Ovary (tissue), 9 donors: Measurements from ENCODE around the gene KRTAP10-2. TPM values are rescaled to one million over a fixed set of nuclear protein-coding genes. Genes with fewer than 3 reads are reported as not detected.
"Not testable (repeated sequence)": the region's sequence is repeated elsewhere in the genome, so short reads cannot be mapped to it uniquely, and the experiment has no call there.

Source experiments
- DNase-seq, 5 donors: peaks; one replicate each; pipeline ENCODE4 v3.0.0-alpha.2; 2019 to 2020
- H3K27ac ChIP-seq, 2 donors: fragments of 200-600 bp; one replicate each; pipeline versions ENCODE4 v1.5.1 to v1.8.0; 2019 to 2022
- H3K27me3 ChIP-seq: fragments of 200-600 bp; one replicate; pipeline ENCODE4 v1.8.0; 2022
- H3K36me3 ChIP-seq: fragments of 200-600 bp; sonication (generic); one replicate; pipeline ENCODE4 v1.5.1; 2019
- H3K4me1 ChIP-seq: one replicate; pipeline ENCODE4 v1.8.1; 2013; ENCODE audit warnings: mild to moderate bottlenecking, moderate library complexity; ENCODE audit not compliant: insufficient read depth
- H3K4me3 ChIP-seq: fragments of 200-600 bp; sonication (generic); one replicate; pipeline ENCODE4 v1.5.1; 2017
- H3K9me3 ChIP-seq, 2 donors: fragments of 200-600 bp in 1 of 2; sonication (generic) in 1 of 2; one replicate each; pipeline versions ENCODE4 v1.5.1 to v1.8.1; 2013 to 2019; ENCODE audit warnings: mild to moderate bottlenecking in 1 of 2, moderate library complexity in 1 of 2
- EP300 ChIP-seq: sonication (generic); formaldehyde crosslinking; IDR thresholded peaks from one replicate; pipeline ENCODE4 v1.6.1; 2017; ENCODE audit warnings: antibody characterized with exemption
- POLR2A ChIP-seq: fragments of 450-650 bp; IDR thresholded peaks from one replicate; pipeline ENCODE4 v1.6.1; 2017; ENCODE audit warnings: antibody characterized with exemption, mild to moderate bottlenecking, moderate library complexity
- WGBS, 3 donors: extraction: QIAGEN DNeasy Blood & Tissue Kit in 1 of 3; methylation state at CpG; one replicate each; pipeline versions ENCODE4 v1.1.5 to v1.1.7; 2013 to 2017; 5-methylcytosine and 5-hydroxymethylcytosine counted together
- intact Hi-C, 4 donors: fragments of 100-400 bp; cut with DNase I; formaldehyde crosslinking; loops; one replicate each; pipeline versions ENCODE4 v1.11.0 to v1.15.1; 2022 to 2023
- polyA plus RNA-seq, 2 donors: library from polyadenylated mRNA; stranded (reverse); fragments of 200-250 nt in 1 of 2; fragments of 350-450 nt in 1 of 2; fragmentation: Illumina TruSeq in 1 of 2; extraction: RNeasy Lipid Tissue Mini Kit (QIAGEN cat#74804) in 1 of 2; gene quantifications; one replicate each; pipeline ENCODE4 v1.2.3, GENCODE V29; 2013 to 2014
- total RNA-seq, 7 donors: library from RNA; depleted of rRNA in 2 of 7; stranded (reverse); fragments of >200 nt in 2 of 7; fragmentation: NEBNext Ultra II Directional in 3 of 7; extraction: Animal tissue kit (Norgen Biotek cat#: 25700) in 3 of 7; gene quantifications; one replicate each; pipeline versions ENCODE4 v1.1.0 to v1.2.4, GENCODE V29; 2016 to 2023
- TF ChIP-seq, protein P1 (sequence below), 3 donors: fragments of 450-650 bp in 2 of 3; fragments of 200-600 bp in 1 of 3; IDR thresholded peaks; one replicate each; pipeline versions ENCODE4 v1.5.1 to v1.8.0; 2016 to 2022; ENCODE audit warnings: antibody characterized with exemption in 3 of 3, mild to moderate bottlenecking in 1 of 3
- donor health status: DM: no; HTN: no; CAD: no; lungs with moderate emphysema.
- donor health status: DM: no; HTN: no; CAD: no.
- donor health status: Bipolar disorder and iron deficiency.
- donor health status: DM: yes; HTN: yes; CAD: no.
- donor health status: DM: no; HTN: no; CAD: no.
- donor health status: DM: yes; HTN: yes; CAD: no.

The KRTAP10-2 gene
- total and polyA plus RNA-seq, 9 donors = not detected

DNA sequence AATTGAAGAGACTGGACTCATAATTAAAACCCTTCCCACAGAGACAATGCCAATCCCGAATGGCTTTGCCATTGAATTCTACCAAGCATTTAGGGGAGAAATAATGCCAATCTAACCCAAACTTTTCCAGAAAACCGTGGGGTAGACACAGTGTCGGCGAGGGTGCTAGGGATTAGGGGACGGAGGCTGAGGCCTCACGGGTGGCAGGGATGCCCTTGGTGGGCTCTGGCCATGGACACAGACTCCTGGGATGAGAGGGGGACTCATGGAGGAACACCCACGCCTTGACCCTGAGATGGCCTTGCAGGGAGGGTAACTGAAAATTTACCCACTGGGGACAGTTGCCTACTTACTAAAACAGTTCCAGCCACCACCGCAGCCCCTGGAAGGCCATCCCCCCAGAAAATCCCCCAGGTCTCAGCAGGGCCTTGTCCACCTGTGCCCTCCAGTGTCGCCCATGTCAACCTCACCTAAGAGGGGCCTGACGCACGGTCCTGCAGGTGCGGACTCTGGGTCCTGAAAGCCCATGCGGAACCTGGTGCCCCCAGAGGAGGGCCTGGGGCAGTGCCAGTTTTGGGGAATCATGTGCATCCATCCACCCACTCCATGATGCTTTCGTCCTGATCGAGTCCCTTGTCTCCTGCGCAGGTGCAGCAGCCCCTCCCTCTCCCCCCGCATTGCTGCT, 27.2 kb upstream of the KRTAP10-2 start:
- Histone ChIP-seq H3K27ac (no peak overlapping the region), H3K27me3 (no peaks in the 10 kb centered on the region), H3K36me3 (no peaks in the 10 kb centered on the region), H3K4me3 (no peak overlapping the region), H3K9me3 (no peaks in the 10 kb centered on the region), H3K4me1 (no peaks in the 10 kb centered on the region)
- no peak for TF ChIP-seq POLR2A
- TF ChIP-seq, protein P1, sequence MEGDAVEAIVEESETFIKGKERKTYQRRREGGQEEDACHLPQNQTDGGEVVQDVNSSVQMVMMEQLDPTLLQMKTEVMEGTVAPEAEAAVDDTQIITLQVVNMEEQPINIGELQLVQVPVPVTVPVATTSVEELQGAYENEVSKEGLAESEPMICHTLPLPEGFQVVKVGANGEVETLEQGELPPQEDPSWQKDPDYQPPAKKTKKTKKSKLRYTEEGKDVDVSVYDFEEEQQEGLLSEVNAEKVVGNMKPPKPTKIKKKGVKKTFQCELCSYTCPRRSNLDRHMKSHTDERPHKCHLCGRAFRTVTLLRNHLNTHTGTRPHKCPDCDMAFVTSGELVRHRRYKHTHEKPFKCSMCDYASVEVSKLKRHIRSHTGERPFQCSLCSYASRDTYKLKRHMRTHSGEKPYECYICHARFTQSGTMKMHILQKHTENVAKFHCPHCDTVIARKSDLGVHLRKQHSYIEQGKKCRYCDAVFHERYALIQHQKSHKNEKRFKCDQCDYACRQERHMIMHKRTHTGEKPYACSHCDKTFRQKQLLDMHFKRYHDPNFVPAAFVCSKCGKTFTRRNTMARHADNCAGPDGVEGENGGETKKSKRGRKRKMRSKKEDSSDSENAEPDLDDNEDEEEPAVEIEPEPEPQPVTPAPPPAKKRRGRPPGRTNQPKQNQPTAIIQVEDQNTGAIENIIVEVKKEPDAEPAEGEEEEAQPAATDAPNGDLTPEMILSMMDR (IDR thresholded peaks at IDR 0.05) = no peak
- TF ChIP-seq EP300 = no peak
- intact Hi-C loops = no loop called here
- peak in 1 of 5 donors; percentile 7 for DNase-seq
- WGBS, 3 donors = 91 to 96% (median 92%) methylated on average over 17 of the region's 17 CpGs

DNA sequence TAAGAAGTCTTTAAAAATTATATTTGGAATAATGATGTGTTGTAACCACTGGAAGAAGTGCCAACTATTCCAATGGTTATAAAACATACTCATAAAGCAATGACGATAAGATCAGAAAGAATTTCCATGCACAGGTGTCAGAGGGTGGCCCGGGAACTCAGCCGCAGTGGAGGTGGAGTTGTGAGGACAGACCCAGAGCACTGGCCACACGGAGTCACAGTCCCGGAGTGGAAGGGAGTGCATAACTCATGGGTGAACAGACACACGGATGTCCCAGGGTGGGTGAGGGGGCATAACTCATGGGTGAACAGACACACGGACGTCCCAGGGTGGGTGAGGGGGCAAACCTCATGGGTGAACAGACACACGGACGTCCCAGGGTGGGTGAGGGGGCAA, 24.7 kb upstream of the KRTAP10-2 start:
- H3K27ac ChIP-seq = no peak overlapping the region
- no peak overlapping the region for H3K4me3 ChIP-seq
- intact Hi-C loops = no loop called here
- no peaks in the 10 kb centered on the region for H3K9me3 ChIP-seq
- H3K27me3 ChIP-seq = no peaks in the 10 kb centered on the region
- H3K4me1 ChIP-seq = no peaks in the 10 kb centered on the region
- WGBS, 3 donors = 82 to 85% (median 84%) methylated on average over 10 of the region's 10 CpGs
- H3K36me3 ChIP-seq = no peaks in the 10 kb centered on the region
- DNase-seq = no peak
- TF ChIP-seq, protein P1 (IDR thresholded peaks at IDR 0.05) = no peak
- TF ChIP-seq POLR2A (no peak), EP300 (no peak)

DNA sequence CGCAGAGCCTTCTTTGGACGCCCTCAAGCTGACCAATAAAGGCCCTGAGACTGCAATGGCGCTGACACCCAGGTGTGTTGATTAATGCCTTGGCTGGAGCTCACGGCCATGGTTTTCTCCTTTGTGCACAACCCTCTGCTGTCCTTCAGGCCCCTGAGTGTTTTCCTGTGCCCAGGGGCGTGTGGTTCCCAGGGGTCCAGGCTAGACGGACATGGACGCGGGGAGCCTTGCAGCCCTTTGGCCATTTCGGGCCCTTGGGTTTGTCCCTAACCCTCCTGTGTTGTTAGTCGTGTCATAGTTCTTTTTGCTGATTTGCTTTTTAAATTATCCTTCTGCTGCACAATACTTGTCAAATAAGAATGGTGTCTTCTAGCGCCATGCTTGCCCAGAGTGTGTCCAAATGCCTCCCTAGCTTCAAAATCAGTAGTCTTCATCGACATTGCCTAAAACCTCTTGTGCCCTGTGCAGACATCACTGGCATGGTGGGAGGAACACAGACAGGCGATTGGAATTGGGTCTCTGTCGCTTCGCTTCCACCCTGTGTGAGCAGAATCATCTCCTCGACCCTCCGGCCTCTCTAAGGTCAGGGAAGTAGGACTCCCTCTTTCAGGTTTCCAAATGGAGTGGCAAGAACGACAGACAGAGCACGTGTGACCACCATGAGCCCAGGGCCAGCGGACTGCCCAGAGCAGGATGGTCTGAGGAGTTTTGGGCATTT, 24.2 kb upstream of the KRTAP10-2 start:
- no peaks in the 10 kb centered on the region for H3K9me3 ChIP-seq
- intact Hi-C loops = no loop called here
- H3K4me3 ChIP-seq = no peak overlapping the region
- no peaks in the 10 kb centered on the region for H3K36me3 ChIP-seq
- DNase-seq = no peak
- WGBS, 3 donors = 78 to 86% (median 79%) methylated on average over 18 to 20 of the region's 20 CpGs
- no peak overlapping the region for H3K27ac ChIP-seq
- H3K27me3 ChIP-seq = no peaks in the 10 kb centered on the region
- TF ChIP-seq POLR2A (no peak), EP300 (no peak)
- TF ChIP-seq, protein P1 (IDR thresholded peaks at IDR 0.05) = no peak
- no peaks in the 10 kb centered on the region for H3K4me1 ChIP-seq

DNA sequence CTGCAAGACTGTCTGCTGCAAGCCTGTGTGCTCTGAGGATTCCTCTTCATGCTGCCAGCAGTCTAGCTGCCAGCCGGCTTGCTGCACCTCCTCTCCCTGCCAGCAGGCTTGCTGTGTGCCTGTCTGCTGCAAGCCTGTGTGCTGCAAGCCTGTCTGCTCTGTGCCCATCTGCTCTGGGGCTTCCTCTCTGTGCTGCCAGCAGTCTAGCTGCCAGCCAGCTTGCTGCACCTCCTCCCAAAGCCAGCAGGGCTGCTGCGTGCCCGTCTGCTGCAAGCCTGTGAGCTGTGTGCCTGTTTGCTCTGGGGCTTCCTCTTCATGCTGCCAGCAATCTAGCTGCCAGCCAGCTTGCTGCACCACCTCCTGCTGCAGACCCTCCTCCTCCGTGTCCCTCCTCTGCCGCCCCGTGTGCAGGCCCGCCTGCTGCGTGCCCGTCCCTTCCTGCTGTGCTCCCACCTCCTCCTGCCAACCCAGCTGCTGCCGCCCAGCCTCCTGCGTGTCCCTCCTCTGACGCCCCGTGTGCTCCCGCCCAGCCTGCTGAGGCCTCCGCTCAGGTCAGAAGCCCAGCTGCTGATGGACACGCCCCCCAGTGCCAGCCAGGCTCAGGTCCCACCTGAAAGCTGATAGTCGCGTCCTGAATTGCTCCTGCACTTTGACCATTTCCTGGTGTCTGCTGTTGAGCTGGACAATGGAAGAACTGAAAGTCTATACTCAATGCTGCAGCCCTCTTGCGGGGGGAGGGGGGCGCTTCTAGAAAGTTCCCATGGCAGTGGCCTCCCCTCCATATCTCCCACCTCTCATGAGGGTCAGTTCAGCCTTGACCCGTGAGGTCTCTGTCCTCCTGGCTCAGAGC, 23.4 kb upstream of the KRTAP10-2 start:
- Histone ChIP-seq H3K4me1 (no peaks in the 10 kb centered on the region), H3K9me3 (no peaks in the 10 kb centered on the region), H3K4me3 (no peak overlapping the region), H3K27me3 (no peaks in the 10 kb centered on the region), H3K36me3 (no peaks in the 10 kb centered on the region), H3K27ac (no peak overlapping the region)
- TF ChIP-seq EP300 = no peak
- TF ChIP-seq, protein P1 (IDR thresholded peaks at IDR 0.05) = no peak
- TF ChIP-seq POLR2A = no peak
- intact Hi-C loops = no loop called here
- no peak for DNase-seq
- 26 to 30% (median 29%) methylated on average over 20 to 21 of the region's 21 CpGs for WGBS, 3 donors

DNA sequence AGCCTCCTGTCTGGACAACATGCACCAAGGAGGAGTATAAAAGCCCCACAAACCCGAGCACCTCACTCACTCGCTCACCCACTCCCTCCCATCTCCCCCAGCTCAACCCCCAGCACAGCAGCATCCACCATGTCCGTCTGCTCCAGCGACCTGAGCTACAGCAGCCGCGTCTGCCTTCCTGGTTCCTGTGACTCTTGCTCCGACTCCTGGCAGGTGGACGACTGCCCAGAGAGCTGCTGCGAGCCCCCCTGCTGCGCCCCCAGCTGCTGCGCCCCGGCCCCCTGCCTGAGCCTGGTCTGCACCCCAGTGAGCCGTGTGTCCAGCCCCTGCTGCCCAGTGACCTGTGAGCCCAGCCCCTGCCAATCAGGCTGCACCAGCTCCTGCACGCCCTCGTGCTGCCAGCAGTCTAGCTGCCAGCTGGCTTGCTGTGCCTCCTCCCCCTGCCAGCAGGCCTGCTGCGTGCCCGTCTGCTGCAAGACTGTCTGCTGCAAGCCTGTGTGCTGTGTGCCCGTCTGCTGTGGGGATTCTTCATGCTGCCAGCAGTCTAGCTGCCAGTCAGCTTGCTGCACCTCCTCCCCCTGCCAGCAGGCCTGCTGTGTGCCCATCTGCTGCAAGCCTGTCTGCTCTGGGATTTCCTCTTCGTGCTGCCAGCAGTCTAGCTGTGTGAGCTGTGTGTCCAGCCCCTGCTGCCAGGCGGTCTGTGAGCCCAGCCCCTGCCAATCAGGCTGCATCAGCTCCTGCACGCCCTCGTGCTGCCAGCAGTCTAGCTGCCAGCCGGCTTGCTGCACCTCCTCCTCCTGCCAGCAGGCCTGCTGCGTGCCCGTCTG, 22.5 kb upstream of the KRTAP10-2 start, which contains the start of gene KRTAP10-4:
KRTAP10-4 (plus strand) TSS at position 100 of the 827 bp plus-strand sequence; CDS start at position 130, 30 bp downstream.
- intact Hi-C loops, H3K36me3 ChIP-seq, H3K27me3 ChIP-seq, DNase-seq, H3K4me1 ChIP-seq, H3K9me3 ChIP-seq, H3K27ac ChIP-seq, H3K4me3 ChIP-seq: not testable (repeated sequence)
- 47 to 61% (median 47%) methylated on average over 13 to 22 of the region's 25 CpGs for WGBS, 3 donors
